M059J (cell line): ENCODE results near the gene HDAC7. TPM values are rescaled to one million over a fixed set of nuclear protein-coding genes. Genes with fewer than 3 reads are reported as not detected.

Experiments
- DNase-seq: peaks from one replicate; pipeline ENCODE4 v3.0.0-alpha.2; 2012; ENCODE audit warnings: low read depth
- total RNA-seq: library from RNA; depleted of rRNA; stranded (reverse); fragments of >200 nt; shearing (Covaris generic); gene quantifications from 2 replicates; pipeline ENCODE4 v1.2.3, GENCODE V29; 2014

Gene HDAC7
- total RNA-seq, 1 experiment from 2014 or later: 26.1 TPM

DNA sequence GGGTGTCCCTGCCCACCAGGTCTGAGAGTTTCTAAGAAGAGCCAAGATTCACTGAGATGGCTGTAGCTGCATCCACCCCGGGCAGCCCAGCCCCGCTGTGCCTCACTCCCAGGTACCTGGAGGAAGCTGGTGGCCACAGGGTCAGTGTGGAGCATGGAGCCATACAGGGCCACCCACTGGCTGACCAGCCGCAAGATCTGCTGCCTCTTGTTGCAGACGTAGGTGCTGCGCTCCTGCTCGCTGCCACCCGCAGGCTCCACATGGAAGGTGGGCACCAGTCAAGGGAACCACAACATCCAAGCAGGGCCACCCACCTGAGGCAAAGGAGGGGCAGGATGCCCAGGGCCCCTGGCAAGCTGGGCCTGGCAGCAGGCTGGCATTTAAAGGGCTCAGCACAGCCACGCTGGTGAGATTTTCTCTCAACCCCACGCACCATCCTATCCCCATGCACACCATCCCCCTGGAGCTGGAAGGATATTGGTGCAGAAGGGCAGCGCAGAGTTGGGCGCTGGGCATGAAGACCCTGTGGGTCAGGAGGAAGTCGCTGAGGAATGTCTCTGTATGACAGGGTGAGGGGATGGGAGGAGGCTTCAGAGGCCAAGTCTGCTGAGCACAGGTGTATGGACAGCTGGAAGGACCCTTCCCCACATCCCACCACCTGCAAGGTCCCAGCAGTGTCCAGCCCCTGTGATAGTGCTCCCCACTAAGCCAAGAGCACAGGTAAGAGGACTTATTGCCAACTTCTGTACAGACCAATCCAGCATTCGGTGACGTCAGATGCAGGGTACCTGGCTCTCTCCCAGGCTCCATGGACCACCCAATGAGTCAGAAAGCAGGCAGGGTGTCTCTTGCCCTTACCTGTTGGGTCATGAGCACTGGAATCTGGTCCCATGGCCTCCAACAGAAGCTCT lies 71.9 kb downstream of the HDAC7 start:
- no peak for DNase-seq

- DNase-seq: no peak
These were observed 72.6 kb downstream of the HDAC7 start for GRCh38 chr12:47747126-47747525.

DNA sequence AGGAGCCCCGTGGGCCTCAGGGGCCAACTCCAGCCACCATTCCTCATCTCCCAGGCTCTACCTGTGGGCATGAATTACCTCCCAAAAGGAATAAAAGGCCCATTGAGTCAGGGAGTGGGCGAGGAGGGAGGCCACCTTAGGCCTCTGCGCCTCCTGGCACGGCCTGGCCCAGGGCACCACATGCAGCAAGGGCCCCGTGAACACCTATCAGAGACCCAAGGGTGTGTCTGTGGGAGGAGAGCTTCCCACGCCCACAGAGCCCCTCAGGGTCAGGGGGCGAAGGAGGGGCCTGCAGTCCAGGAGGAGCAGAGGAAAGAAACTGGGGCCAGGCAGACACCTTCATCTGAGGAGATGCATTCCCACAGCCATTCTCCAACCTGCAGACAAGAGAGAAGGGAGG lies 73.2 kb downstream of the HDAC7 start:
- no peak for DNase-seq

DNA sequence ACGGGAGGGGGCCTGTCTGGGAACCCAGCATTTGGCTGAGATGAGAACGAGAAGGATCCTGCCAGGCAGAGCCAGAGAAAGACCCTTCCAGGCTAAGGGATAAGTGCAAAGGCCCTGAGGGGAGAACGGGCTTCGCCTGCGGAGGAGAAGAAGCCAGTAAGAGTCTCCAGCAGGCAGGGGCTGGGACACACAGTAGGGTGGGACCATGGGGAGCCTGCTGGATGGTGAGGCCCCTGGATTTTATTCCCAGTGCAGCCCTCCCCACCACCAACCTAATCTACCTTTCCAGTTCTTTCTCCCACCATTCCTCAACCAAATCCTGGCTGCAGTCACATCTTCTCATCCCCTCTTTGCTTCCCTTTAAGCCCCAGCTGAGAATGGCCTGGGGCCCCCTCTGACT lies 73.6 kb downstream of the HDAC7 start:
- DNase-seq: no peak

GRCh38 chr12:47745485-47746041 lies 74.1 kb downstream of the HDAC7 start:
- no peak for DNase-seq

GRCh38 chr12:47744778-47745436 lies 74.8 kb downstream of the HDAC7 start:
- DNase-seq: no peak

DNA sequence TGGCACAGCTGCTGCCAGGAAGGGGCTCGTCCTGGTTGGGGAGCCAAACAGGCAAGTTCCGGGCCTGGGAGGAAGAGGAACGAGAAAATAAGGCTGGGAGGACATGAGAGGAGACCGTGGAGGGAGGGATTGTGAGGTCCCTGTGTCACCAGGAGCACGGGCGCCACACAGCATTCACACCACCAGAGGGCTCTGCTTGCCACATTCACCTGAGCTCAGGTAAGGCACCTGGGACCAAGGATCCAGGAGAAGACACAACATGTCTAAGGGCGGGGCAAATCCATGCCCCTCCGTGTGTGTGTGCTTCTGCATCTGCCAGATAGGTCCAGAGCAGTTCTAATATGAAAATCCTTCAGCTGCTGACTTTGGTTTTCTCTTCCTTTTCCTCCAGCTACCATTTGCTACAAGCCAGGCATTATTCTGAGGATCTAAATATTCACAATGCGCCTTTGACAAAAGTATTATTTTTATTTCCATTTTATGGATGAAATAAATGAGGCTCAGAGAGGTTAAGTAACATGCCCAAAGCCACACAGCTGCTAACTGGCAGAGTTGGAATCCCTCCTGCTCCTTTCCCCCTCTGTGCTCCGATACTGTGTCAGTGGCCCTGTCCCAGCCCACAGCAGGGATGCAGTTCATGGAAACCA lies 75.6 kb downstream of the HDAC7 start:
- DNase-seq: no peak

DNA sequence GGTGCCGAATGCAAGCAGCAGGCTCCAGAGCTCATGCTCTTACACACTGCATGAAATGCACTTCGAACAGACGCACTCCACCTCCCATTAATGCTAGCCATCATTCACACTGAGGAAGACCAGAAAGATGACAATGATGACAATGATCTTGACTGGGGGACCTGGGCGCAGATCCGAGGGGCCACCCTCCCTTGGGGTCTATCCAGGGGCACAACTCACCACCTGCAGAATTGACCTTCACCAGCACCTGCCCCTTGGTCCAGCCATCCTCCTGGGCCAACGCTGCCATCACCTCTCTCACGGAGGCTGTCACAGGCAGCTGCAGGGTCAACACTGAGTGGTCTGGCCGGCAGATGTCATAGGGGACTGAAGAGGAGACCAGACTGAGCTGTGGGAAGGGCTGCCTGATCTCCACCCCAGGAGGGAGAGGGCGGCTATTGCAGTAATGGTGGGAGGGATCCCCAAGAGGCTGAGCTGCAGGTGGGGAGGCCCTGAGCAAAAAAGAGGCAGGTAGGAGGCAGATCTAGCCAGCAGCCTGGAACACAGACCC lies 76.3 kb downstream of the HDAC7 start:
- no peak for DNase-seq

GRCh38 chr12:47742253-47742825 lies 77.4 kb downstream of the HDAC7 start:
- peak; percentile 46 for DNase-seq

DNA sequence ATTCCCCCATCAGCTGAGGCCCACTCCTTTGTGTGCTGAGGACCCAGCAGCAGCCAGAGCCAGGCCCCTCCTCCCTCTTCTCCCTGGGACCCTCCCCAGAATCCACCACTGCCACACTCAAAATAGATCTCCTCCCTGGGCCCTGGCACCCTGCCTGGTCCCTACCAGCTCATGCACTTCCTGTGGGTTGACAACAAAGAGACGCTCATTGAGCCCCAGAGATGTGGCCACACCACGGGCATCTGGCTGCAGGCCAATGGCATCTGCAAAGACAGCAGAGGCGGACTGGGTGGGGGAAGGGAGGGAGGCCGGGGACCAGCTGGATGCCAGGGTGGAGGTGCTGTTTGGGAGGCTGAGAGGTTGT lies 78.4 kb downstream of the HDAC7 start:
- peak; percentile 90 for DNase-seq

DNA sequence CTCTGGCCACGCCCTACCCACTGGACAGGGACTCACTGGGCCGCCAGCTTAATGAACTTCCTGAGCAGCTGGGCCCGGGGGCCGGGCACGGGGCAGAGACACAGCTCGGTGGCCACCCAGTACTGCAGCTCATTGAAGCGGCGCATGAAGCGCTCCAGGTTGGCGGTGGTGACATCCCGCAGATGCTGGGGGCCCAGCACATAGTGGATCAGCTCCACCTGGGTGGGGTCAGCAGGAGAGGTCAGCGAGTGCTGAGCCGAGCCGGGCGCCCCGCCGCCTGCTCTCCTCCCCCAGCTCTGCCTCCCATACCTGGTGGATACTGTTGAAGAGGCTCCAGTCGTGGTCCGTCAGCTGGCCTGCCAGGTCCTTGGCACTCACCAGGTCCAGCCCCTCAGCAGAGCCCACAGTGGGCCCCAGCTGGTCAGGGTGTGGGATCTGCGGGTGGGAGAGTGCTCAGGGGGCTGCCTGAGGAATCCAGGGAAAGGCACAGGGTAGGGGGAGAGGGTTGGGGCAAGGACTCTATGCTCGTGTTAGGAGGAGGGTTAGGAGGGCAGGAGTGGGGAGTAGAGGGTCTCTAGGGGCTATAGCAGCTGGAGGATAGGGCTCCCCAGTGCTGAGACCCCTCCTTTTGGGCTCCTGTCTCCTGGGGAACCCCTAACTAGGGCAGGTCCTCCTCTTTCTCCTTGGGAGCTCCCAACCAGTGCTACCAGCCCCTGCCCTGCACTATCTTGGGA lies 78.9 kb downstream of the HDAC7 start:
- DNase-seq: no peak

GRCh38 chr12:47739979-47740378 lies 79.7 kb downstream of the HDAC7 start:
- no peak for DNase-seq

- no peak for DNase-seq
These were observed 80.4 kb downstream of the HDAC7 start for GRCh38 chr12:47739297-47739696.

DNA sequence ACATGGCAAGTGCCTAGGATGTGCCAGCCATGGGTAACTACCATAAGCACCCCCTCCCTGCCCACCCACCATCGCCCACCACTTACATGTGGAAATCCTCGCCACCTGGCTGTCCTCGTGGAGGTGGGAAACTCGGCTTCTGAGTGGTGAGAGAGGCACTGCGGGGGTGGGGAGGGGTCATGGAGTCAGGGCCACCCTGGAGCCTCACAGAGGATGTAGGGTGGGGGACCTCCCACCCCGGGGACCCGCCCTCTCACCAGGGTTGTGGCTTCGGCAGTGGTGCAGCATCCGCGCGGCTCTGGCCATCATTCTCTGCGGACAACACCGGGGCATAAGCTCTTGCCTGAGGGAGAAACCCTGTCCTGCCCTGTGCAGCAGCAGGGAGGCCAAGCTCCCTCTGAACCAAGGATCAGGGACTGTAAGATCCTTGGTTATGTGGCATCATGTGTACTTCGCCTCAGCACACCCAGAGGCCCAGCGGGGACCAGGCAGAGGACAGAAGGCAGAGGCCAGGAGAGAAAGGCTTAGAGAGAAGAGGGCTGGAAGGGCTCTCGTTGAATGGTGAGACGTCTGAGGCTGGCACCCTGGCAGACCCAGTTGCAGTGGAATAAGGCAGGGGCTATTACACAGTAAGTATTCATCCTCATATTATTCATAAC lies 81.6 kb downstream of the HDAC7 start:
- DNase-seq: no peak

- peak; percentile 31 for DNase-seq
These were observed 82.6 kb downstream of the HDAC7 start for GRCh38 chr12:47736877-47737676.

DNA sequence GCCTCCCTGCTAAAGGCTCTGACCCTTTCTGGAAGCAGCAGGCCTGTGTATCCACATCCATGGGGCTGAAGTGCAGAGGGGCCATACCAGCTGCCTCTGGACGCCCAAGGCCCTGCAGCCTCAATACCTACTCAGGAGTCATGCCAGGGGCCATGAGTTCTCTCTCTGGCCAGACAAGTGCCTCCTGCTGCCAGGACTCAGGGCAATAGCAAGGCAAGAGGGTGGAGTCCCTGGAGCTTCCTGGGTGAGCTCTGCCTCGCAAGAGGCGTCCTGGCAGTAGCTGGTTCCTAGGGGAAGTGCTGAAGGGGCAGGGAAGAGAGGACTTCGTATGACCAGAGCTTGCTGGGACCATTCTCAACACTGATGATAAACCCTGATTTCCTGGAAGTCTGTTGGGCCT lies 83.5 kb downstream of the HDAC7 start:
- no peak for DNase-seq

DNA sequence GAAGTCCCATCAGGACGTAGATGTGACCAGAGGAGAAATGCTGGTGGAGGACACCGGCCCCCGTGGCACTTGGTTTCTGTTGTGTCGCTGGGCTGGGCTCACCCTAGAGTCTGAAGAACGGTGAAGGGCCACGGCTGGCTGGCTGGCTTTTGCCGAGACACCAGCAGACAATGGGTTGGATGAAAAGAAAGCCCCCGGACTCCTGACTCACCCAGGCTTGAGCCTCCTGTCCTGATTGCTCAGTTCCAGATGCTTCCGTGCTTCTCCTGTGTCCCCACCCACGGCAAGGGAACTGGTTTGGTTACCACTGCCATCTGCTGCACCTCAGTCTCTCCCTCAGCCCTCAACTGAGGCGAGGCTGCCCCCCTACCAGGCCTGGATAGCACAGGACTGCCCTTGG lies 84.1 kb downstream of the HDAC7 start:
- DNase-seq: no peak

GRCh38 chr12:47734725-47735480 lies 84.8 kb downstream of the HDAC7 start:
- DNase-seq: no peak

DNA sequence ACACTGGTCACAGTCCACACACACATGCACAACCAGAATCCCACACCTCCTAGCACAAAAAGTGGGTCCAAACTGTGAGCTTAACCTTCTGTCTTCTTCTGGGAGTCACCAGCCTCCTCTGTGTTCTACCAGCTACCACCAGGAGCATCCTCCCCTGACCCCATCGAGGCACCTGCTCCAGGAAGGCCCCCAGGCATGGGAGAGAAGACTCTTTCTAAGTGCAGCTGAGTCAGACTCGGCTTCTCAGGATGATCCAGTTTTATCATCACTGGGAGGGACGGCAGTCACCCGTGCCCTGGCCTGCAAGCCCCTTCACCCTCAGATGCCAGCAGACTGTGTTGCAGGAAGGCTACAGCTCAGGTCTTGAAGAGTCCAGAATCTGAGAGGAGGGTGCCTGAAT lies 86.6 kb downstream of the HDAC7 start:
- no peak for DNase-seq
